BLaER1 treated with 17β-estradiol and CSF1 and Interleukin-3, amounts not matched to agents 10 nM and 100 nM (cell line): ENCODE measurements around the gene SORBS1.

Source experiments
- H3K27ac ChIP-seq, 11 experiments: shearing (Covaris generic); formaldehyde crosslinking; 2 replicates each; pipeline ENCODE4 v1.8.1; 2022
- H3K27me3 ChIP-seq, 11 experiments: shearing (Covaris generic); formaldehyde crosslinking; 2 replicates each; pipeline ENCODE4 v1.8.1; 2022
- H3K36me3 ChIP-seq, 11 experiments: shearing (Covaris generic); formaldehyde crosslinking; 2 replicates each; pipeline ENCODE4 v1.8.1; 2022
- H3K4me1 ChIP-seq, 10 experiments: shearing (Covaris generic); formaldehyde crosslinking; 2 replicates each; pipeline ENCODE4 v1.8.1; 2022
- H3K4me2 ChIP-seq, 11 experiments: shearing (Covaris generic); formaldehyde crosslinking; 2 replicates each; pipeline ENCODE4 v1.8.1; 2022
- H3K4me3 ChIP-seq, 10 experiments: shearing (Covaris generic); formaldehyde crosslinking; 2 replicates each; pipeline ENCODE4 v1.8.1; 2022
- H3K9ac ChIP-seq, 11 experiments: shearing (Covaris generic); formaldehyde crosslinking; 2 replicates each; pipeline ENCODE4 v1.8.1; 2022
- H3K9me3 ChIP-seq, 11 experiments: shearing (Covaris generic); formaldehyde crosslinking; replicated peaks in 1 of 11; 2 replicates each; pipeline ENCODE4 v1.8.1; 2022
- H4K20me1 ChIP-seq, 11 experiments: shearing (Covaris generic); formaldehyde crosslinking; 2 replicates each; pipeline ENCODE4 v1.8.1; 2022
- Cebpa-rat ChIP-seq, 11 experiments: shearing (Covaris generic); IDR thresholded peaks; 2 replicates each; pipeline ENCODE4 v1.8.1; 2022

Gene SORBS1

GRCh38 chr10:95273393-95274312 is 287.5 kb downstream of the SORBS1 start:
- Histone ChIP-seq H3K27ac (no peak overlapping the region), H3K4me3 (no peak overlapping the region), H3K9ac (no peak overlapping the region), H3K9me3 (peaks cover 0 to 4% (median 0%) of the 10 kb centered on the region in 11 experiments; a peak in 1 of 22 replicates), H3K36me3 (peaks cover 12 to 87% (median 56%) of the 10 kb centered on the region in 11 experiments), H4K20me1 (peaks cover 0 to 69% (median 27%) of the 10 kb centered on the region in 11 experiments; a peak in 14 of 22 replicates), H3K27me3 (no peaks in the 10 kb centered on the region), H3K4me2 (no peak overlapping the region), H3K4me1 (peaks cover 0 to 27% (median 24%) of the 10 kb centered on the region in 10 experiments; a peak in 17 of 20 replicates)
- TF ChIP-seq Cebpa-rat (IDR thresholded peaks at IDR 0.05): no peak

GRCh38 chr10:95268438-95268837 is 292.7 kb downstream of the SORBS1 start:
- no peaks in the 10 kb centered on the region for H3K27me3 ChIP-seq
- H3K4me2 ChIP-seq: no peak overlapping the region
- no peak for TF ChIP-seq Cebpa-rat (IDR thresholded peaks at IDR 0.05)
- no peak overlapping the region for H3K9ac ChIP-seq
- peaks cover 0 to 34% (median 9%) of the 10 kb centered on the region in 11 experiments; a peak in 9 of 22 replicates for H4K20me1 ChIP-seq
- H3K27ac ChIP-seq: peak overlapping the region in 1 of 11 experiments; percentile 79; a peak in 1 of 22 replicates
- peaks cover 27 to 96% (median 83%) of the 10 kb centered on the region in 11 experiments for H3K36me3 ChIP-seq
- H3K9me3 ChIP-seq: no peaks in the 10 kb centered on the region
- no peak overlapping the region for H3K4me3 ChIP-seq
- H3K4me1 ChIP-seq: peaks cover 0 to 16% (median 0%) of the 10 kb centered on the region in 10 experiments; a peak in 5 of 20 replicates

- no peak for TF ChIP-seq Cebpa-rat (IDR thresholded peaks at IDR 0.05)
- Histone ChIP-seq H3K36me3 (peaks cover 32 to 97% (median 86%) of the 10 kb centered on the region in 11 experiments), H3K4me3 (no peak overlapping the region), H3K9me3 (no peaks in the 10 kb centered on the region), H3K9ac (no peak overlapping the region), H3K4me2 (no peak overlapping the region), H4K20me1 (peaks cover 0 to 22% (median under 1%) of the 10 kb centered on the region in 11 experiments; a peak in 6 of 22 replicates), H3K27ac (peak overlapping the region in 1 of 11 experiments; percentile 79; a peak in 3 of 22 replicates), H3K27me3 (no peaks in the 10 kb centered on the region), H3K4me1 (peaks cover 0 to 16% (median 0%) of the 10 kb centered on the region in 10 experiments; a peak in 6 of 20 replicates)
Measured at GRCh38 chr10:95267251-95267650, 293.9 kb downstream of the SORBS1 start.

GRCh38 chr10:95266674-95267095 is 294.5 kb downstream of the SORBS1 start:
- Histone ChIP-seq H3K27me3 (no peaks in the 10 kb centered on the region), H3K4me2 (no peak overlapping the region), H3K27ac (peak overlapping the region in 7 of 11 experiments; percentile 3 to 79 (median 48); a peak in 9 of 22 replicates), H3K4me3 (no peak overlapping the region), H3K36me3 (peaks cover 32 to 99% (median 89%) of the 10 kb centered on the region in 11 experiments), H3K4me1 (peaks cover 0 to 16% (median 0%) of the 10 kb centered on the region in 10 experiments; a peak in 6 of 20 replicates), H3K9ac (peak overlapping the region in 2 of 11 experiments; percentile 11 to 49; a peak in 4 of 22 replicates), H3K9me3 (no peaks in the 10 kb centered on the region), H4K20me1 (peaks cover 0 to 17% (median 0%) of the 10 kb centered on the region in 11 experiments; a peak in 5 of 22 replicates)
- no peak for TF ChIP-seq Cebpa-rat (IDR thresholded peaks at IDR 0.05)

GRCh38 chr10:95265572-95265971 is 295.6 kb downstream of the SORBS1 start:
- H3K4me1 ChIP-seq: peaks cover 0 to 24% (median 0%) of the 10 kb centered on the region in 10 experiments; a peak in 7 of 20 replicates

GRCh38 chr10:95264227-95265051 is 296.7 kb downstream of the SORBS1 start:
- no peak for TF ChIP-seq Cebpa-rat (IDR thresholded peaks at IDR 0.05)
- Histone ChIP-seq H3K9me3 (peaks cover 0 to 7% (median 0%) of the 10 kb centered on the region in 11 experiments; a peak in 4 of 22 replicates), H3K36me3 (peaks cover 32 to 99% (median 89%) of the 10 kb centered on the region in 11 experiments), H3K4me2 (no peak overlapping the region; a peak in 1 of 22 replicates), H3K27ac (peak overlapping the region in 1 of 11 experiments; percentile 27; a peak in 2 of 22 replicates), H3K27me3 (no peaks in the 10 kb centered on the region), H3K4me3 (no peak overlapping the region), H3K9ac (no peak overlapping the region), H4K20me1 (peaks cover 0 to 13% (median 0%) of the 10 kb centered on the region in 11 experiments; a peak in 2 of 22 replicates), H3K4me1 (peaks cover 0 to 31% (median 0%) of the 10 kb centered on the region in 10 experiments; a peak in 7 of 20 replicates)

More at GRCh38 chr10:95265572-95265971, 295.6 kb downstream of the SORBS1 start:
- Histone ChIP-seq H3K9me3 (no peaks in the 10 kb centered on the region), H3K4me3 (no peak overlapping the region), H3K9ac (no peak overlapping the region), H3K27ac (peak overlapping the region in 2 of 11 experiments; percentile 57 to 79; a peak in 2 of 22 replicates), H3K36me3 (peaks cover 32 to 99% (median 89%) of the 10 kb centered on the region in 11 experiments), H4K20me1 (peaks cover 0 to 13% (median 0%) of the 10 kb centered on the region in 11 experiments; a peak in 4 of 22 replicates), H3K27me3 (no peaks in the 10 kb centered on the region), H3K4me2 (no peak overlapping the region)
- TF ChIP-seq Cebpa-rat (IDR thresholded peaks at IDR 0.05): no peak

GRCh38 chr10:95263864-95264226 is 297.3 kb downstream of the SORBS1 start:
- Histone ChIP-seq H3K9me3 (peaks cover 0 to 11% (median under 1%) of the 10 kb centered on the region in 11 experiments; a peak in 5 of 22 replicates), H3K27ac (no peak overlapping the region), H3K4me3 (no peak overlapping the region), H3K9ac (no peak overlapping the region), H4K20me1 (peaks cover 0 to 13% (median 0%) of the 10 kb centered on the region in 11 experiments; a peak in 2 of 22 replicates), H3K4me2 (no peak overlapping the region), H3K36me3 (peaks cover 36 to 99% (median 89%) of the 10 kb centered on the region in 11 experiments), H3K4me1 (peaks cover 0 to 31% (median 0%) of the 10 kb centered on the region in 10 experiments; a peak in 7 of 20 replicates), H3K27me3 (no peaks in the 10 kb centered on the region)
- no peak for TF ChIP-seq Cebpa-rat (IDR thresholded peaks at IDR 0.05)
